Activated naive CD4-positive, alpha-beta T cell treated with anti-CD3 and anti-CD28 coated beads, Interleukin-2, amount 50 U/mL, for 24 hours (primary cell): ENCODE measurements around the gene MYRF.

Experiments
- H3K27ac Mint-ChIP-seq: one replicate; pipeline ENCODE4 v1.8.0; 2021; ENCODE audit warnings: mild to moderate bottlenecking, mixed read lengths
- H3K27me3 Mint-ChIP-seq: one replicate; pipeline ENCODE4 v1.8.0; 2021; ENCODE audit warnings: mixed read lengths
- H3K36me3 Mint-ChIP-seq: one replicate; pipeline ENCODE4 v1.8.0; 2021; ENCODE audit warnings: mixed read lengths
- H3K4me1 Mint-ChIP-seq: one replicate; pipeline ENCODE4 v1.8.0; 2021; ENCODE audit warnings: mixed read lengths
- H3K4me3 Mint-ChIP-seq: one replicate; pipeline ENCODE4 v1.8.0; 2021; ENCODE audit warnings: mild to moderate bottlenecking, mixed read lengths
- H3K9me3 Mint-ChIP-seq: one replicate; pipeline ENCODE4 v1.8.0; 2021; ENCODE audit warnings: mixed read lengths

The MYRF gene

DNA sequence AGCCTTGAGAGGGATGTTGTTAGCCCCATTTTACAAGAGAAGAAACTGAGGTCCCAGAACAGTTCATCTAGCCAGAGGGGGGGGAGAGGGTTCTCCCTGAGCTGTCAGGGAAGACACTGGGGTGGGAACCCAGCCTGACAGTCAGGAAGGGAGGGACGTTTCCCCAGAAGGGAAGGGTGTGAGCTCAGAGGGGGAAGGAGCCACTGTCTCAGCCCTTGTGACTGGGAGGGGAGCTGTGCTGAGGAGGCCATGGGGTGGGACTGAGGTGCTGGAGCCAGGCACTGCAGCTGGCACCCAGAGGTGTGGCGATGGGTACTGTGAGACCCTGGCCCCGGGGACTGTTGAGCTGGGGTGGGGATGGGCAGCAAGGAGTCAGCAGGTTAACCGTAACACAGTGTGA, 36.6 kb upstream of the MYRF start:
- H3K9me3 Mint-ChIP-seq = no peaks in the 10 kb centered on the region
- H3K27me3 Mint-ChIP-seq = no peaks in the 10 kb centered on the region
- H3K27ac Mint-ChIP-seq = no peak overlapping the region
- no peaks in the 10 kb centered on the region for H3K36me3 Mint-ChIP-seq
- no peak overlapping the region for H3K4me3 Mint-ChIP-seq
- no peaks in the 10 kb centered on the region for H3K4me1 Mint-ChIP-seq

DNA sequence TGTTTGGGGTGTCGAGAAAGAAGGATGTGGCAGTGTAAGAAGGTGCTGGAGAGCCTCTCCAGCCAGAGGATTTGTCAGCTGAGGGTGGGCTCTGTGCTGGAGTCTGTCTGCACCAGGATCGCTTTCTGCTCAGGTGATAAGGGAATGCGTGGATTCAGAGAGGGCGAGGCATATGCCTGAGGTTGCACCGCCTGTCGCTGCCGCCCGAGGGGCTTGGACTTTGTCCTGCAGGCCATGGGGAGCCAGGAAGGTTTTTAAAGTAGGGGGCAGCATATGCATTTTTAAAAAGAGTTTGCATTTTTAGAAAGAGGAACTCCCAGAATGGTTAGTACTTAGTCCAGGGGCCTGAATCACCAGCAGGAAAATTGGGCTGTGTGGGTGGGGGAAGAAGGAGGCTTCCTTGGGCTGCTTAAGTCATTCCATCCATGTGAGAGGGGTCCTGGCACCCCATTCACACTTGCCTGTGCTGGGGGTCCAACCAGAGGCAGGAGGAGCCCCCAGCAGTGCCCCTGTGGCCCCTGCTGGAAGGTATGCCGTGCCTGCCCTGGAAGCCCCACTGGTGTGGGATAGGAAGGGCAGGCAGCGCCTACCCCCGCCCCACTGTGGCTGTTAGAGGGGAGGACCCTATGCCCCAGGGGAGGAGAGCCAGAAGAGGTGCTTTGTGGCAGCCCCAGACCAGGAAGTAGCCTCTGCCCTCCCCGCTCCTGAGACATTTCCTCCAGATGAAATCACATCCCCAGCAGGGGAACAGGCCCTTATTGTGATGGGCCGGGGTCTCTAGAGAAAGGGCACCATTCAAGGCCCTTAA, 35.8 kb upstream of the MYRF start:
- Mint-ChIP-seq H3K27me3 (no peaks in the 10 kb centered on the region), H3K27ac (no peak overlapping the region), H3K4me1 (no peaks in the 10 kb centered on the region), H3K9me3 (no peaks in the 10 kb centered on the region), H3K4me3 (no peak overlapping the region), H3K36me3 (no peaks in the 10 kb centered on the region)

DNA sequence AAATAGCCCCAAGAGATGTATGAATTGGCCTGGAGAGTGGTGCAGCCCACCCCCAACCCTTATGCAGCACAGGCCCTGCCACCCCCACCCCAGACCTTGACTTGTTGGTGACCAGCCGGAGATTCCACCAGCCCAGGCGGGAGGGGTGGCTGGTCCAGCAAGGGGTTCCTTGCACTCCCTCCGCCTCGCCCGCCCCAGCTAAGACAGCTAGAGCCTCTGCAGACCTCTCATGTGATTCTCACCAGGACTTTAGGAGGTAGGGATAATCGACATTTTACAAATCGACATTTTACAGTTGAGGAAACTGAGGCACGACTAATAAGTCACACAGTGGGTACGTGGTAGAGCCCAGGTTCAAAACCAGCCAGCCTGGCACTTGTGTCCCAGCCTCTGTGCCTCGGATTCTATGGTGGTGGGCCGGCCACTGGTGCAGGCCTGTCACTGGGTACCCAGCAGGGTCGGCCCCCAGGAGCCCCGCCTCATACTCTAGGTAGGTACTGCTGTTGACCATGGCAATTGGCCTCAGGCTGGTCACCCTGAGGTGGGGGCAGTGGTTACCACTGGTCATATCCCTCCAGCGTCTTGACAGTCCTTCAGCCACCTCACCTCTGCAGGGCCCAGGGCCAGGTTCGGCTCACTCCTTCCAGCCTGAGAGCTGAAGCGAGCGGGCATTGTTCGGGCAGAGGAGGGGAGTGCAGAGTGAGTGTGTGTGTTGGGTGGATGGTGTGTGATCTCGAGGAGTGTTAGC, 35.0 kb upstream of the MYRF start:
- Mint-ChIP-seq H3K27me3 (no peaks in the 10 kb centered on the region), H3K4me3 (no peak overlapping the region), H3K27ac (no peak overlapping the region), H3K9me3 (no peaks in the 10 kb centered on the region), H3K4me1 (no peaks in the 10 kb centered on the region), H3K36me3 (no peaks in the 10 kb centered on the region)

DNA sequence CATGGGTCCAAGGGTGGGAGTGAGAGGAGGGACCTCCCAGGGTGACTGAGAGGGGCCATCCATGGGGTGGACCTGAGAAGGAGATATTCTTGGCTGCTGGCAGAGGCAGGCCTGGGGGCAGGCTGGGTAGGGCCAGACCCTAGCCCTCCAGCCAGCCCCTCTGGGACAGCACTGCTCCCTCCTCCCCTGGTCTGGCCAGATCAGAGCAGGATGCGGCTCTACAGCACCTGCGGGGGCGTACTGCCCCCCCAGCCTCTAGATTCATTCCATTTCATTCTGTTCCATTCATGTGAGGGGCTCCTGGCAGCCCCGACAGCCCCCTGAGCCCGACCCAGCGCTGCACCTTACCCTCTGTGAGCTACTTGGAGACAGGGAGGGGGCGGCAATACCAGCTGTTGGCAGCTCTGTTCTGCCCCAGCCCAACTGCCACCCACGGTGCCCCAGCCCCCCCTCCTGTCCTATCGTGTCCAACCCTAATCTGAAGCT, 34.3 kb upstream of the MYRF start:
- no peaks in the 10 kb centered on the region for H3K9me3 Mint-ChIP-seq
- no peaks in the 10 kb centered on the region for H3K4me1 Mint-ChIP-seq
- no peaks in the 10 kb centered on the region for H3K36me3 Mint-ChIP-seq

DNA sequence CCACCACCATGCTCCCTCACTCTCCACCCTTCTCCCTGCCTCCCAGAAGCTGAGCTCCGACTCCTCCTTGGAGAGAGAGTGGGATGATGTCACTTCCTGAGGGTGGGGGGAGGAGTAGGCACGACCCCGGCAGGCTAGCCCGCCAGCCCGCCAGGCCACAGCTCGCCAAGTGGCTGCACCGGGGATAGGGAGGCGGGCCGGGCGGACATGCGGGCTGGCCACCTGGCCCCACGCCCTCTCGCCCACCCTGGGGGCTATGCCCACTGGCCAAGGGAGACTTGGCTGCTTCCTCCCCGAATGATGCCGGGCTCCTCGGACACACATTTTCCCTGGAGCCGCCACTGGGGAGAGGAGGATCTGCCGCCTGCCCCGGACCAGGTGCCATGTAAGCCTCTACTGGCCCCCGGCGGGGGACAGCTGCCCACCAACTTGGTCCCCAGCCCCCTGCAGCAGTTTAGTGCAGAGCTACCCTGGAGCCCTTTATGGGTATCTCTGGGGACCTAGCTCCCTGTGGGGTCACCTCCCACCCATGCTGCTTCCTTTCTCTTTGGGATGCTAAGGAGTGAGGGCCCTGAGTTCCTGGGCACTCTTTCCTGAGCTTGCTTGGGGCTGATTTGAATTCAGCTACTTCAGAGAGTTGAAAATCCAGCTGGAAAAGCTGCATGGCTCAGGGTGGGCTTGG, 33.7 kb upstream of the MYRF start:
- Mint-ChIP-seq H3K9me3 (no peaks in the 10 kb centered on the region), H3K4me3 (no peak overlapping the region), H3K27ac (no peak overlapping the region), H3K27me3 (no peaks in the 10 kb centered on the region), H3K4me1 (no peaks in the 10 kb centered on the region), H3K36me3 (no peaks in the 10 kb centered on the region)

More for the DNA sequence above, 34.3 kb upstream of the MYRF start:
- H3K4me3 Mint-ChIP-seq = no peak overlapping the region
- H3K27me3 Mint-ChIP-seq = no peaks in the 10 kb centered on the region
- no peak overlapping the region for H3K27ac Mint-ChIP-seq

GRCh38 chr11:61719978-61720377, 32.5 kb upstream of the MYRF start:
- no peaks in the 10 kb centered on the region for H3K4me1 Mint-ChIP-seq
- H3K27ac Mint-ChIP-seq = no peak overlapping the region
- H3K9me3 Mint-ChIP-seq = no peaks in the 10 kb centered on the region
- H3K36me3 Mint-ChIP-seq = no peaks in the 10 kb centered on the region
- H3K27me3 Mint-ChIP-seq = no peaks in the 10 kb centered on the region
- H3K4me3 Mint-ChIP-seq = no peak overlapping the region

GRCh38 chr11:61720597-61720996, 31.8 kb upstream of the MYRF start:
- Mint-ChIP-seq H3K4me3 (no peak overlapping the region), H3K9me3 (no peaks in the 10 kb centered on the region), H3K27ac (no peak overlapping the region), H3K4me1 (no peaks in the 10 kb centered on the region), H3K27me3 (no peaks in the 10 kb centered on the region), H3K36me3 (no peaks in the 10 kb centered on the region)

DNA sequence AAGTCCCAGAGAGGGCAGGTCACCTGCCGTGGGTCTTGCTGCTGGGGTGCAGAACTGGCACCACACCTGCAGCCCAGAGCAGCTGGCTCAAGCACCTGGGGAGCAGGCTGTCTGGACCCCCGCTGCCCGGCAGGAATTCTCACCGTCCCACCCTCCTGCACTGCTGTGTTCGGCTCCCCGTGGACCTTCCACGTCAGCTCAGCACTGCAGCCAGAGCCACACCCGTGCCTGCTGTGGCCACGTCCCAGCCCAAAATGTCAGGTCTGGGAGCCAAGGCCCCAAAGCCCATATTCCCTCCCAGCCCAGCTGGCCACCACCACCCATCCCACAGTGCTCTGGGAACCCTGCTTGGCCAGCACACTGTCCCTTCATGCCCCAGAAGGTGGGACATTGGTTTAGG, 28.0 kb upstream of the MYRF start:
- Mint-ChIP-seq H3K9me3 (no peaks in the 10 kb centered on the region), H3K4me1 (no peaks in the 10 kb centered on the region), H3K27ac (no peak overlapping the region), H3K36me3 (no peaks in the 10 kb centered on the region), H3K4me3 (no peak overlapping the region), H3K27me3 (no peaks in the 10 kb centered on the region)

DNA sequence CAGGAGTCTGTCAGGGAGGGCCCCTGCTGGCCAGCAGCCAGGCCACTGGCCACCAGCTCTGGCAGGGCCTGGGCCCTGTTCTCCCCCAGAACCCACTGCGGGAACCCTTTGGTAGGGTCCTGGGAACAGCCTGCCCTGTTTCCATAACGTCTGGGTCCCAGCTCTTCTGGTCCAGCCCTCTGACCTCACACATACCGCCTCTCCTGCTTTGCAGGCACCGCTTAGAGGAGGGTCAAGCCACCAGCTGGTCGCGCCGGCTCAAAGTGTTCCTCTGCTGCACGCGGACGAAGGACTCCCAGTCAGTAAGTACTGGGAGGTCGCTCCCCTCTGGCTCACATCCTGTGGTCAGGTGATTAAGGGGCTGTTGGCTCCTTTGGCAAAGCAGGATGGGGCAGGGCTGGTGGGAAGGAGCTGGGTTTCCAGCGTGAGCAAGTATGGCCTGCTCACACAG, 26.6 kb upstream of the MYRF start:
- Mint-ChIP-seq H3K4me3 (no peak overlapping the region), H3K4me1 (no peaks in the 10 kb centered on the region), H3K27ac (no peak overlapping the region), H3K36me3 (no peaks in the 10 kb centered on the region), H3K9me3 (no peaks in the 10 kb centered on the region), H3K27me3 (no peaks in the 10 kb centered on the region)

DNA sequence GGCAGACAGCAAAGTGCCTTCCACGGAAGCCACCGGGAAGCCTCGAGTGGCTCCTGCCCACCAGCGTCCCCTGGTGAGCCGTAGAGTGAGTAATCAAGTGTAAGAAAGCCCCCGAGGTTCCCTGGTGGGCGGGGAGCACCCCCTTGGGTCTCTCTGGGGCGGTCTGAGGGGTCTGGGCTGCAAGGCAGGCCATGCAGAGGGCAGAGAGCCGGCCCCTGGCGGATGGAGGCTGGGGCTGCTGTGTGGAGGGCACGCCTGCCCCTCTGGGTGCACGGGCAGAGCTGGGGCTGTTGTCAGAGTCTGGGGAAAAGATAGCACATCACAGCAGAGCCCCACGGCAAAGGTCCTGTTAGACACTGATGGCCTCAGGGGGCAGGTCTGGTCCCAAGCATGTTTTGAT, 25.7 kb upstream of the MYRF start:
- H3K4me1 Mint-ChIP-seq = no peaks in the 10 kb centered on the region
- H3K4me3 Mint-ChIP-seq = no peak overlapping the region
- no peaks in the 10 kb centered on the region for H3K36me3 Mint-ChIP-seq
- H3K9me3 Mint-ChIP-seq = no peaks in the 10 kb centered on the region
- H3K27ac Mint-ChIP-seq = no peak overlapping the region
- H3K27me3 Mint-ChIP-seq = no peaks in the 10 kb centered on the region

- H3K9me3 Mint-ChIP-seq = no peaks in the 10 kb centered on the region
- H3K27ac Mint-ChIP-seq = no peak overlapping the region
- no peaks in the 10 kb centered on the region for H3K36me3 Mint-ChIP-seq
- no peaks in the 10 kb centered on the region for H3K4me1 Mint-ChIP-seq
- no peak overlapping the region for H3K4me3 Mint-ChIP-seq
- H3K27me3 Mint-ChIP-seq = no peaks in the 10 kb centered on the region
Measured at GRCh38 chr11:61727401-61727811, 25.0 kb upstream of the MYRF start.

DNA sequence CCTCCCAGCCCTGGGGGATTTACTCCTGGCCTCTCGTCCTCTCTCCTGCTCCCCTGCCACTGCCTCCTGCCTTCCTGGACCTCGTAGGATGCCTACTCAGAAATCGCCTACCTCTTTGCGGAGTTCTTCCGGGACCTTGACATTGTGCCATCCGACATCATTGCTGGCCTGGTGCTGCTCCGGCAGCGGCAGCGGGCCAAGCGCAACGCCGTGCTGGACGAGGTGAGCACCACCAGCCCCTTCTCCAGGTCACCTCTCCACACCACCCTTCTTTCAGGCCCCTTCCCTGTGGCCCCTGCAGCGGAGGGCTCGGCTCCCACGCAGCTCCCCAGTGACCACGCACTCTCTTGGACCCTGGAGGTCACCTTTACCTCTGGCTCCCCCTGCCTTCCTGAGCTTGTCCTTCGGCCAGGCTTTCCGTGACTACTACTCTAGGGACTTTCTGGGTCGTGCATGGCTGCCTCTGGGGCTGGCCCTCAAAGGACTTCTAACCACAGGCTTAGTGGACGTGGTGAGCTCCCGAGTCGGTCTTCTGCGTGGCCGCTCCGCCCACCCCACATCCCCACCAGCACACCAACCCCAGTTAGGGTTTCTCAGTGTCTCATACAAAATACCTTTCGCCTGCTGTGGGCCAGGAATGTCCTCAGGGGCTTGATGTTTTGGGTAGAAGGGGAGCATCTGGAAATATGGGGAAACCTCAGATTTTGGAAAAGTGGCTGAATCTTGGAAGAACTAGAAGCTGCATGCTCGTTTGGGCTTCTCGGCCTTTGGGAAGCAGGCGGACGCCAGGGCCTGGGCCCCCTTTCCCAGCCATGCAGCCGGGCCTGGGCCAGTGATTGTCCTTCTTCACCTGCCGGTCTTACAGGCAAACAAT, 24.1 kb upstream of the MYRF start:
- H3K9me3 Mint-ChIP-seq = no peaks in the 10 kb centered on the region
- H3K27ac Mint-ChIP-seq = no peak overlapping the region

DNA sequence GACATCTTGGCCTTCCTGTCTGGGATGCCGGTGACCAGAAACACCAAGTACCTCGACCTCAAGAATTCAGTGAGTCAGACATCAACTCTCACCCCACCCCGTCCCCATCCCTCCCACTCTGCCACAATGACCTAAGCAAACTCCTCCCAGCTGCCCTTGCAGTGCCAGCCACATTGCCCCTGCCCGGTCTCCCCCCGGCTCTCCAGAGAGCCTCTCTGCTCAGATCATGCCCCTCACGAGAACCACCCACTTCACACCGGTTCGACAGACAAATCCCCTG, 23.6 kb upstream of the MYRF start:
- peaks cover 5% of the 10 kb centered on the region for H3K4me1 Mint-ChIP-seq
- H3K9me3 Mint-ChIP-seq = no peaks in the 10 kb centered on the region
- no peaks in the 10 kb centered on the region for H3K36me3 Mint-ChIP-seq
- no peaks in the 10 kb centered on the region for H3K27me3 Mint-ChIP-seq
- no peak overlapping the region for H3K4me3 Mint-ChIP-seq
- H3K27ac Mint-ChIP-seq = no peak overlapping the region

More for the DNA sequence above, 24.1 kb upstream of the MYRF start:
- H3K27me3 Mint-ChIP-seq = no peaks in the 10 kb centered on the region
- H3K4me1 Mint-ChIP-seq = peaks cover 2% of the 10 kb centered on the region
- no peak overlapping the region for H3K4me3 Mint-ChIP-seq
- no peaks in the 10 kb centered on the region for H3K36me3 Mint-ChIP-seq

GRCh38 chr11:61730240-61730994, 22.0 kb upstream of the MYRF start:
- Mint-ChIP-seq H3K27me3 (no peaks in the 10 kb centered on the region), H3K36me3 (no peaks in the 10 kb centered on the region), H3K4me1 (peaks cover 5% of the 10 kb centered on the region), H3K27ac (no peak overlapping the region), H3K4me3 (no peak overlapping the region), H3K9me3 (no peaks in the 10 kb centered on the region)
